HepG2 (cell line): ENCODE results near the gene CIT. TPM values are rescaled to one million over a fixed set of nuclear protein-coding genes. Genes with fewer than 3 reads are reported as not detected.
A peak's percentile ranks its signal among the peaks of the same experiment; 100 is the strongest.

Source experiments
- ATAC-seq: fragments of 200-7000 bp; cut with Tn5 transposase; 3 replicates; pipeline ENCODE4 v1.9.1; 2020; ENCODE audit warnings: mild to moderate bottlenecking, moderate library complexity
- BruUV-seq: library from RNA; stranded (reverse); fragments of 400-500 nt; replicated peaks from 2 replicates; lab custom pipeline; 2021; lab: Mats Ljungman, UMichigan
- CTCF ChIA-PET: fragments of 300-600 bp; formaldehyde crosslinking; extraction: SDS; loops from one replicate; lab custom pipeline; 2021; ENCODE audit warnings: low total read pairs, inconsistent platforms, low intra/inter-chr PET ratio; lab: Yijun Ruan, JAX
- POLR2A ChIA-PET: fragments of 350-600 bp; sonication (Branson Sonifier 250); formaldehyde crosslinking; loops from one replicate; lab custom pipeline; 2020; ENCODE audit warnings: antibody characterized with exemption, inconsistent platforms; lab: Yijun Ruan, JAX
- DNase-seq: peaks from one replicate; pipeline ENCODE4 v3.0.0-alpha.2; 2015; ENCODE audit warnings: low spot score
- FAIRE-seq: peaks from 3 replicates; lab custom pipeline; 2011; peaks lifted over from hg19 to GRCh38; lab: Jason Lieb, UNC
- H2AFZ ChIP-seq: one replicate; pipeline ENCODE4 v1.6.1; 2011; ENCODE audit warnings: low read length, inconsistent platforms
- H3K27ac ChIP-seq: fragments of 300-600 bp; 3 replicates; pipeline ENCODE4 v1.8.0; 2011; ENCODE audit warnings: mixed run types, mild to moderate bottlenecking, mixed read lengths, low read length, inconsistent platforms; ENCODE audit not compliant: insufficient read depth; ENCODE audit errors: extremely low read length
- H3K27me3 ChIP-seq, 2 experiments: fragments of 200-600 bp in 1 of 2; 2 replicates in 1 of 2; 3 replicates in 1 of 2; pipeline versions ENCODE4 v1.6.0 to v1.8.0; 2011; ENCODE audit warnings: low read length in 2 of 2, mild to moderate bottlenecking in 2 of 2, moderate library complexity in 2 of 2, inconsistent platforms in 1 of 2; ENCODE audit not compliant: insufficient read depth in 2 of 2, control insufficient read depth in 1 of 2
- H3K36me3 ChIP-seq, 2 experiments: fragments of 200-600 bp in 1 of 2; replicated peaks in 1 of 2; 2 replicates in 1 of 2; 3 replicates in 1 of 2; pipeline versions ENCODE4 v1.5.1 to v1.8.0; 2011; ENCODE audit warnings: low read length in 2 of 2, inconsistent platforms in 1 of 2; ENCODE audit not compliant: insufficient read depth in 2 of 2, control insufficient read depth in 1 of 2
- H3K4me1 ChIP-seq: 2 replicates; pipeline ENCODE4 v1.5.1; 2012; ENCODE audit warnings: low read length, inconsistent platforms; ENCODE audit not compliant: insufficient read depth
- H3K4me2 ChIP-seq: 2 replicates; pipeline ENCODE4 v1.6.0; 2011; ENCODE audit warnings: low read depth, low read length, inconsistent platforms
- H3K4me3 ChIP-seq, 3 experiments: fragments of 200-600 bp in 1 of 3; sonication (generic), shearing (Covaris generic) in 1 of 3; replicated peaks in 1 of 3; 2 replicates each; pipeline ENCODE4 v1.5.1; 2011 to 2016; ENCODE audit warnings: low read length in 3 of 3, inconsistent platforms in 2 of 3, low read depth in 2 of 3, mild to moderate bottlenecking in 2 of 3, control low read depth in 1 of 3, mixed read lengths in 1 of 3; ENCODE audit not compliant: insufficient read depth in 1 of 3
- H3K79me2 ChIP-seq: one replicate; pipeline ENCODE4 v1.6.1; 2011; ENCODE audit warnings: low read length, inconsistent platforms; ENCODE audit not compliant: insufficient read depth
- H3K9ac ChIP-seq: 2 replicates; pipeline ENCODE4 v1.6.0; 2011; ENCODE audit warnings: mild to moderate bottlenecking, low read depth, low read length, inconsistent platforms; ENCODE audit not compliant: insufficient read depth
- H3K9me3 ChIP-seq: 2 replicates; pipeline ENCODE4 v1.5.1; 2012; ENCODE audit warnings: mild to moderate bottlenecking, low read length
- H4K20me1 ChIP-seq: 2 replicates; pipeline ENCODE4 v1.6.0; 2011; ENCODE audit warnings: inconsistent platforms, mild to moderate bottlenecking, low read length, moderate library complexity; ENCODE audit not compliant: insufficient read depth
- DMTF1 ChIP-seq: sonication (generic); formaldehyde crosslinking; IDR thresholded peaks from 2 replicates; pipeline ENCODE4 v1.4.0; 2020; ENCODE audit warnings: mild to moderate bottlenecking, missing genetic modification reagents
- SP4 ChIP-seq: sonication (generic); formaldehyde crosslinking; IDR thresholded peaks from 2 replicates; pipeline ENCODE4 v1.8.1; 2023; ENCODE audit warnings: mild to moderate bottlenecking, missing genetic modification reagents
- THAP7 ChIP-seq: sonication (generic); formaldehyde crosslinking; IDR thresholded peaks from 2 replicates; pipeline ENCODE4 v1.8.1; 2023; ENCODE audit warnings: mild to moderate bottlenecking, missing genetic modification reagents
- ZBTB33 ChIP-seq: sonication (generic); formaldehyde crosslinking; IDR thresholded peaks from 2 replicates; pipeline ENCODE4 v1.4.0; 2020; ENCODE audit warnings: missing genetic modification reagents
- ZBTB38 ChIP-seq: sonication (generic); formaldehyde crosslinking; IDR thresholded peaks from 2 replicates; pipeline ENCODE4 v1.5.1; 2020; ENCODE audit warnings: mild to moderate bottlenecking, missing genetic modification reagents
- ZNF180 ChIP-seq: sonication (generic); formaldehyde crosslinking; IDR thresholded peaks from 2 replicates; pipeline ENCODE4 v1.4.0; 2020; ENCODE audit warnings: low read depth, missing genetic modification reagents, borderline replicate concordance
- WGBS: methylation state at CpG from one replicate; pipeline ENCODE4 v1.1.6; 2017; ENCODE audit warnings: low lambda C conversion rate; 5-methylcytosine and 5-hydroxymethylcytosine counted together
- in situ Hi-C: cut with HindIII; loops from 2 replicates; pipeline ENCODE4 v1.10.0; 2017; ENCODE audit warnings: low pct_unique_long_range_greater_than_20kb; ENCODE audit not compliant: extremely low pct_ligation_motif_present
- intact Hi-C: fragments of 100-400 bp; cut with micrococcal nuclease; formaldehyde crosslinking; loops from one replicate; pipeline ENCODE4 v1.10.0; 2022; ENCODE audit not compliant: unreplicated experiment
- polyA plus RNA-seq, 8 experiments: library from polyadenylated mRNA; depleted of rRNA in 3 of 8; stranded (reverse) in 7 of 8; unstranded in 1 of 8; fragments of >200 nt; fragmentation: Illumina TruSeq in 4 of 8; extraction: Trizol in 4 of 8; gene quantifications; 2 replicates each; pipeline versions ENCODE4 v1.2.1 to v1.2.3, GENCODE V29; 2011 to 2016; ENCODE audit warnings: low read depth in 4 of 8, missing spikeins in 1 of 8, mixed read lengths in 1 of 8; ENCODE audit not compliant: insufficient read depth in 1 of 8
- total RNA-seq, 5 experiments: library from RNA; depleted of rRNA; stranded (reverse); fragments of >200 nt; fragmentation: Illumina TruSeq; extraction: Trizol; gene quantifications; 2 replicates each; pipeline ENCODE4 v1.2.3, GENCODE V29; 2016; ENCODE audit warnings: low read depth in 1 of 5
- TF ChIP-seq, protein P1 (sequence below): sonication (generic); formaldehyde crosslinking; IDR thresholded peaks from 2 replicates; pipeline ENCODE4 v1.4.0; 2020; ENCODE audit warnings: low read depth, mild to moderate bottlenecking, missing genetic modification reagents

The CIT gene
- total and polyA plus RNA-seq, 2 of the 13 experiments (the other 11 are each of a cell fraction or from before 2014, with no cell fraction given) = 7.7 to 11.7 TPM

DNA sequence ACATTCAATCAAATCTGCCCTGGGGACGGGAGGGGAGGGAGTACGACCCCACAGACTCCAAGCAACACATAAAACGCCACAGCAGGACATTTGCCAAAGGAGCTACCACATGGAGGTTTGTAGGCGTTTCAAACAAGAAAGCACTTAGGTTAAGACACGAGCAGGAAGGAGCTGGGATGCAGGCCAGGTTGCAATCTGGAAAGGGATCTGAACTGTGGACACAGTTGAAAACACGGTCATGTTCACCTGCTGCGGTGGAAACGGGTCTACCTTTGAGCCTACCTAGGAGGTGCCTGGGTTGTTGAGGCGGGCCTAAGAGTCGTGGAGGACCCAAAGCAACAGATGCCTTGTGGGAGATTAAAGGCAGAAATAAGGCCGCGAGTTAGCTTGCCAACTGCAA, 190.8 kb downstream of the CIT start:
- 70% methylated on average over 12 of the region's 12 CpGs for WGBS
- no peaks in the 10 kb centered on the region for H3K79me2 ChIP-seq
- intact Hi-C loops (no loop called here), in situ Hi-C loops (no loop called here)
- H3K4me1 ChIP-seq = peaks cover 80% of the 10 kb centered on the region
- ChIA-PET POLR2A (interaction anchor here (1.2 kb wide), 1 partner anchor 17 kb away, joined by 4 read pairs; no protein-coding TSS in a partner anchor), CTCF (no interaction called here)
- H3K9ac ChIP-seq = no peak overlapping the region
- no peak overlapping the region for H3K4me2 ChIP-seq
- no TSS peak for BruUV-seq
- DNase-seq (no peak), ATAC-seq (no peak), FAIRE-seq (no peak)
- H3K27me3 ChIP-seq = no peaks in the 10 kb centered on the region
- peaks cover 3 to 12% of the 10 kb centered on the region in 2 experiments; a peak in 4 of 5 replicates for H3K36me3 ChIP-seq
- H2AFZ ChIP-seq = no peak overlapping the region
- H3K4me3 ChIP-seq = no peak overlapping the region
- H4K20me1 ChIP-seq = no peaks in the 10 kb centered on the region
- H3K27ac ChIP-seq = peak overlapping the region; percentile 15
- TF ChIP-seq ZNF180 (CRISPR knock-in tag) = no peak
- peak; percentile 33; the same call in 1 of the 2 replicates for TF ChIP-seq ZBTB38 (CRISPR knock-in tag)
- TF ChIP-seq THAP7 (CRISPR knock-in tag) = no peak
- TF ChIP-seq, protein P1, sequence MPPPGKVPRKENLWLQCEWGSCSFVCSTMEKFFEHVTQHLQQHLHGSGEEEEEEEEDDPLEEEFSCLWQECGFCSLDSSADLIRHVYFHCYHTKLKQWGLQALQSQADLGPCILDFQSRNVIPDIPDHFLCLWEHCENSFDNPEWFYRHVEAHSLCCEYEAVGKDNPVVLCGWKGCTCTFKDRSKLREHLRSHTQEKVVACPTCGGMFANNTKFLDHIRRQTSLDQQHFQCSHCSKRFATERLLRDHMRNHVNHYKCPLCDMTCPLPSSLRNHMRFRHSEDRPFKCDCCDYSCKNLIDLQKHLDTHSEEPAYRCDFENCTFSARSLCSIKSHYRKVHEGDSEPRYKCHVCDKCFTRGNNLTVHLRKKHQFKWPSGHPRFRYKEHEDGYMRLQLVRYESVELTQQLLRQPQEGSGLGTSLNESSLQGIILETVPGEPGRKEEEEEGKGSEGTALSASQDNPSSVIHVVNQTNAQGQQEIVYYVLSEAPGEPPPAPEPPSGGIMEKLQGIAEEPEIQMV (CRISPR knock-in tag) = no peak
- no peak for TF ChIP-seq SP4 (CRISPR knock-in tag)
- TF ChIP-seq ZBTB33 (CRISPR knock-in tag) = peak; percentile 55
- no peak for TF ChIP-seq DMTF1
- H3K9me3 ChIP-seq = no peaks in the 10 kb centered on the region
